ENCODE measurements around the gene IFI27. TPM values are rescaled to one million over a fixed set of nuclear protein-coding genes. Genes with fewer than 3 reads are reported as not detected.

IFI27 gene
- polyA plus RNA-seq, 2 of the 4 experiments (the other 2 are of a cell fraction), result 0.76 to 2.2 TPM

GRCh38 chr14:94101748-94102147 is 8.8 kb upstream of the IFI27 start:
- CTCF ChIA-PET, result interaction anchor here (1.0 kb wide), 1 partner anchor 162 kb away, joined by 3 read pairs; no protein-coding TSS in a partner anchor
- 96% methylated on average over 7 of the region's 10 CpGs for WGBS (ENCODE audit: missing lambda C conversion rate)
- no peak overlapping the region for H3K4me3 ChIP-seq
- no peak for DNase-seq (ENCODE audit: low read depth in 1 of 2, low spot score in 1 of 2)
- POLR2A ChIA-PET, result no interaction called here
- no peak overlapping the region for H3K4me2 ChIP-seq
- no peak for FAIRE-seq
- H3K4me1 ChIP-seq, result no peaks in the 10 kb centered on the region; the same call in 2 of the 3 replicates
- ATAC-seq, result no peak
- H3K9me3 ChIP-seq, result no peaks in the 10 kb centered on the region
- TF ChIP-seq ZC3H11A (IDR thresholded peaks at IDR 0.05) (no peak), RCOR1 (IDR thresholded peaks at IDR 0.05; ENCODE audit: low read depth, low read length) (no peak), JUN (IDR thresholded peaks at IDR 0.05) (no peak), CTCF (IDR thresholded peaks at IDR 0.05) (no peak), FOXS1 (CRISPR knock-in tag; IDR thresholded peaks at IDR 0.05) (no peak), HOXB13 (CRISPR knock-in tag; IDR thresholded peaks at IDR 0.05; ENCODE audit: low read depth) (no peak), EHMT2 (IDR thresholded peaks at IDR 0.05; ENCODE audit: low read depth) (no peak)
- no peak overlapping the region for H3K27ac ChIP-seq

DNA sequence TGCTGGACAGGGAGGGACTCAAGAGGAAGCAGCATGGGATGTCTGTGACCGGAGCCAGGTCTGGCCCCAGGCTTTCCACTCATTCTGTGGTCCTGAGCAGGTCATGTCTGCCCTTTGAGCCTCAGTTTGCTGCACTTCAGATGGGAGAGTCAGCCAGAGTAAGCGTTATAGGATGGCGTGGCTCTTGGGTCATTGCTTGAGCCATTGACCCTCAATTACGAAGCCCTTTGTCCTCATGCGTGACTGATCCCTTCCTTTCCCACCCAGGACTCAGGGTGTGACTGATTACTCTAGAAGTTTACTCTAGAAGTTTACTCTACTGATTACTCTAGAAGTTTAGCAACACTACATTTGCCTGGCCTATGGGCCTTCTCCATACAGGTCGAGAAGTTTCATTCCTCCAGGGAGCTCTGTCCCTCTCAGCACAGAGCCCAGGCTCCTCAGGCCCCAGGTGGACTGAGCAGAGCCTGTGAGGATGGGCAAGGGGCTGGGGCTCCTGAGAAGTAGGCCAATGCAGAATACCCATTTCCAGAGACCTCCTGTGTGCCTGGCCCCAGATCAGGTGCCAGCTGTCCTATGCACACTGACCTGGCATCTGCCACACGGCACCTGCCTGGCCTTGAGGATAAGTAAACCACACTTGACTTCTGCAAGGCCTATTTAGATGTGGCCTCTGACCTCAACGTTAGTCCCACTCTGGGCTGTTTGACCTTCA is 7.6 kb upstream of the IFI27 start:
- DNase-seq (ENCODE audit: low read depth in 1 of 2, low spot score in 1 of 2) (no peak), ATAC-seq (no peak), FAIRE-seq (no peak)
- WGBS (ENCODE audit: missing lambda C conversion rate), result 79% methylated on average over 8 of the region's 8 CpGs
- H3K4me3 ChIP-seq, result no peak overlapping the region
- no peak for TF ChIP-seq CBX2 (IDR thresholded peaks at IDR 0.05; ENCODE audit: borderline replicate concordance, low read depth)
- TF ChIP-seq ZC3H11A (IDR thresholded peaks at IDR 0.05), result no peak
- TF ChIP-seq HEYL (CRISPR knock-in tag; IDR thresholded peaks at IDR 0.05), result no peak
- no peak for TF ChIP-seq EHMT2 (IDR thresholded peaks at IDR 0.05; ENCODE audit: low read depth)
- TF ChIP-seq PHF8 (IDR thresholded peaks at IDR 0.05; ENCODE audit: borderline replicate concordance, low read depth), result no peak
- no peak for TF ChIP-seq GATA3 (IDR thresholded peaks at IDR 0.05; ENCODE audit: borderline replicate concordance)
- no peak for TF ChIP-seq KDM1A (IDR thresholded peaks at IDR 0.05; ENCODE audit: low read depth)
- no peak for TF ChIP-seq MAZ (IDR thresholded peaks at IDR 0.05; ENCODE audit: borderline replicate concordance, low read depth, low read length)
- no peak for TF ChIP-seq RFX5 (IDR thresholded peaks at IDR 0.05)
- H3K9me3 ChIP-seq, result no peaks in the 10 kb centered on the region
- no peaks in the 10 kb centered on the region; the same call in 2 of the 3 replicates for H3K4me1 ChIP-seq
- no peak overlapping the region for H3K27ac ChIP-seq
- H3K4me2 ChIP-seq, result no peak overlapping the region
- ChIA-PET CTCF (interaction anchor here (2.7 kb wide), 1 partner anchor 34 kb away, joined by 10 read pairs; no protein-coding TSS in a partner anchor), POLR2A (no interaction called here)

- no peaks in the 10 kb centered on the region for H3K9me3 ChIP-seq
- ATAC-seq, result no peak
- ChIA-PET CTCF (interaction anchor here (2.7 kb wide), 1 partner anchor 33 kb away, joined by 10 read pairs; no protein-coding TSS in a partner anchor), POLR2A (no interaction called here)
- WGBS (ENCODE audit: missing lambda C conversion rate), result 80% methylated on average over 6 of the region's 7 CpGs
- TF ChIP-seq KDM5A (IDR thresholded peaks at IDR 0.05), result no peak
- no peak for DNase-seq (ENCODE audit: low read depth in 1 of 2, low spot score in 1 of 2)
- H3K4me2 ChIP-seq, result no peak overlapping the region
- no peak for FAIRE-seq
- no peaks in the 10 kb centered on the region; the same call in 2 of the 3 replicates for H3K4me1 ChIP-seq
- H3K4me3 ChIP-seq, result no peak overlapping the region
- H3K27ac ChIP-seq, result no peak overlapping the region
These were observed 6.9 kb upstream of the IFI27 start for GRCh38 chr14:94103554-94104150.

DNA sequence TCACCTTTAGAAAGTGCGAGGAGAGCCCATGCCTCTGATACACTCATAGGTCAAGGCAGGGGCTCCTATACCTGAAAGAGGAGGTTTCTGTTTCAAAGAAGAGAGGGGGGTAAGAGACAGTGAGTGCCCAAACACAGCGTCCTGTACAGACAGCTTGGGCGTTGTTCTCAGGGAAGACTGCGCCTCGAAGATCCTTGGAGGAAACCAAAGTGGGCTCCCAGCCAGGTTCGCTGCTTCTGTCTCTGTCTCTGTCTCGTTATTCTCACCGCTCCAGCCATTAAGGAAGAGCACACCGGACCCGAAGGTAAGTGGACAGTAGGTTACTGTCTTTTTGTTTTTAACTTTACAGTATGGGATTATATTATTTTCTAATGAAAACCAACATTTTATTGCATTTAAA is 5.8 kb upstream of the IFI27 start:
- ChIA-PET POLR2A (no interaction called here), CTCF (interaction anchor here (1.0 to 2.7 kb wide), 2 partner anchors 27 to 32 kb away, joined by 3 to 10 read pairs; no protein-coding TSS in a partner anchor)
- no peak for FAIRE-seq
- 89% methylated on average over 10 of the region's 10 CpGs for WGBS (ENCODE audit: missing lambda C conversion rate)
- ATAC-seq, result no peak
- H3K4me1 ChIP-seq, result no peaks in the 10 kb centered on the region; the same call in 2 of the 3 replicates
- TF ChIP-seq ZNF302 (CRISPR knock-in tag; IDR thresholded peaks at IDR 0.05) (no peak), HES2 (IDR thresholded peaks at IDR 0.05) (no peak), SMC3 (IDR thresholded peaks at IDR 0.05) (no peak), EP300 (IDR thresholded peaks at IDR 0.05) (no peak), JUNB (IDR thresholded peaks at IDR 0.05) (no peak)
- no peak for DNase-seq (ENCODE audit: low read depth in 1 of 2, low spot score in 1 of 2)
- H3K9me3 ChIP-seq, result no peaks in the 10 kb centered on the region
- no peak overlapping the region for H3K4me3 ChIP-seq
- H3K27ac ChIP-seq, result no peak overlapping the region
- H3K4me2 ChIP-seq, result no peak overlapping the region

Measured in A549 (cell line).